Gastroesophageal sphincter (tissue), 4 donors: Measurements from ENCODE around the gene LDLRAD3. TPM values are rescaled to one million over a fixed set of nuclear protein-coding genes. Genes with fewer than 3 reads are reported as not detected.

Source experiments
- ATAC-seq: fragments of 150-250 bp; one replicate; pipeline ENCODE4 v1.9.1; 2016; ENCODE audit warnings: mild to moderate bottlenecking, moderate library complexity
- H3K27ac ChIP-seq, 4 donors: fragments of 200-600 bp; sonication (generic) in 3 of 4; 1 replicate in 3 of 4; 2 replicates in 1 of 4; pipeline ENCODE4 v1.5.1; 2016 to 2019
- H3K27me3 ChIP-seq: fragments of 200-600 bp; sonication (generic); one replicate; pipeline ENCODE4 v1.5.1; 2019
- H3K36me3 ChIP-seq, 2 donors: fragments of 200-600 bp; sonication (generic); one replicate each; pipeline ENCODE4 v1.5.1; 2019; ENCODE audit warnings: control low read depth in 1 of 2
- H3K4me1 ChIP-seq, 3 donors: fragments of 200-600 bp; sonication (generic); 1 replicate in 2 of 3; 2 replicates in 1 of 3; pipeline ENCODE4 v1.5.1; 2016 to 2019; ENCODE audit warnings: control low read depth in 2 of 3
- H3K4me3 ChIP-seq, 2 donors: fragments of 200-600 bp; sonication (generic); one replicate each; pipeline ENCODE4 v1.5.1; 2019; ENCODE audit warnings: mild to moderate bottlenecking in 1 of 2, moderate library complexity in 1 of 2
- H3K9me3 ChIP-seq, 3 donors: fragments of 200-600 bp; sonication (generic); one replicate each; pipeline ENCODE4 v1.5.1; 2017 to 2019; ENCODE audit warnings: control low read depth in 2 of 3
- CTCF ChIP-seq, 4 experiments: fragments of 200-600 bp in 2 of 4; fragments of 450-650 bp in 2 of 4; sonication (generic) in 1 of 4; IDR thresholded peaks; one replicate each; pipeline ENCODE4 v1.5.1; 2017 to 2019; ENCODE audit warnings: antibody characterized with exemption in 4 of 4, mild to moderate bottlenecking in 2 of 4, moderate library complexity in 2 of 4
- EP300 ChIP-seq: sonication (generic); formaldehyde crosslinking; IDR thresholded peaks from one replicate; pipeline ENCODE4 v1.6.1; 2017; ENCODE audit warnings: antibody characterized with exemption, mild to moderate bottlenecking
- POLR2A ChIP-seq, 2 donors: fragments of 450-650 bp; IDR thresholded peaks; one replicate each; pipeline ENCODE4 v1.6.1; 2017; ENCODE audit warnings: antibody characterized with exemption in 2 of 2, mild to moderate bottlenecking in 2 of 2, moderate library complexity in 1 of 2
- POLR2AphosphoS5 ChIP-seq: sonication (generic); formaldehyde crosslinking; IDR thresholded peaks from one replicate; pipeline ENCODE4 v1.6.1; 2017; ENCODE audit warnings: antibody characterized with exemption
- WGBS, 2 donors: methylation state at CpG; one replicate each; pipeline ENCODE4 v1.1.5; 2018; ENCODE audit warnings: low coverage in 1 of 2; 5-methylcytosine and 5-hydroxymethylcytosine counted together
- total RNA-seq, 4 donors: library from RNA; depleted of rRNA; stranded (reverse); fragments of >200 nt; gene quantifications; one replicate each; pipeline ENCODE4 v1.1.0, GENCODE V29; 2016

Gene LDLRAD3, protein sequence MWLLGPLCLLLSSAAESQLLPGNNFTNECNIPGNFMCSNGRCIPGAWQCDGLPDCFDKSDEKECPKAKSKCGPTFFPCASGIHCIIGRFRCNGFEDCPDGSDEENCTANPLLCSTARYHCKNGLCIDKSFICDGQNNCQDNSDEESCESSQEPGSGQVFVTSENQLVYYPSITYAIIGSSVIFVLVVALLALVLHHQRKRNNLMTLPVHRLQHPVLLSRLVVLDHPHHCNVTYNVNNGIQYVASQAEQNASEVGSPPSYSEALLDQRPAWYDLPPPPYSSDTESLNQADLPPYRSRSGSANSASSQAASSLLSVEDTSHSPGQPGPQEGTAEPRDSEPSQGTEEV
- 1 to 10 TPM; 4.0 to 8.9 (median 7.2) TPM for total RNA-seq

GRCh38 chr11:35943713-35944502, at the start of gene LDLRAD3:
Gene LDLRAD3, plus strand, starts transcription at chr11:35944062. Its CDS starts 37 bp downstream, at chr11:35944099.
- Histone ChIP-seq H3K27me3 (no peaks in the 10 kb centered on the region), H3K4me1 (peaks cover 3 to 19% (median 5%) of the 10 kb centered on the region in 3 donors), H3K4me3 (peak within 1 kb of the TSS; percentile 52 to 58), H3K9me3 (no peaks in the 10 kb centered on the region), H3K27ac (peak within 1 kb of the TSS in 3 of 4 donors; percentile 68 to 78 (median 71)), H3K36me3 (no peaks in the 10 kb centered on the region)
- WGBS, 2 donors, result 0% methylated on average over 2 to 4 of the region's 97 CpGs
- ATAC-seq, result peak; percentile 93
- peak; percentile 37 for TF ChIP-seq POLR2AphosphoS5
- TF ChIP-seq EP300, result no peak

- Histone ChIP-seq H3K4me1 (no peaks in the 10 kb centered on the region), H3K9me3 (peaks cover 0 to 9% (median 0%) of the 10 kb centered on the region in 3 donors), H3K4me3 (no peak overlapping the region), H3K36me3 (no peaks in the 10 kb centered on the region), H3K27ac (no peak overlapping the region), H3K27me3 (peaks cover 4% of the 10 kb centered on the region)
- TF ChIP-seq POLR2AphosphoS5 (no peak), POLR2A (IDR thresholded peaks at IDR 0.05) (no peak), CTCF (IDR thresholded peaks at IDR 0.05) (no peak), EP300 (no peak)
- WGBS, 2 donors, result 46 to 49% methylated on average over 4 of the region's 4 CpGs
- no peak for ATAC-seq
Observed at GRCh38 chr11:35897019-35897418, 46.8 kb upstream of the LDLRAD3 start.

DNA sequence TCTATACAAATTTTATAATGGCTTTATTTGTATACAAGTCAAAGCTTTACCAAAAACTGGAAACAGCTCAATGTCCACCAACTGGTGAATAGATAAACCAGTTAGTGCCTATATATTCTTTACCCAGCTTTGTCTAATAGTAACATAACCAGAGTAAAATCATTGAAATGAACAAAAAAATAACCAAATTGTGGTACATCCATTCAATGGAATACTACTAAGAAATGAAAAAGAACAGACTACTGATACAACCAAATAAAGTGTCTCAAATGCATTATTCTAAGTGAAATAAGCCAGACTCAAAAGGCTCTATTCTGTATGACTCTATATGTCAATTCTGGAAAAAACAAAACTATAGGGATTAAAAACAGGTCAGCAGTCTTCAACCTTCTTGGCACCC, 40.9 kb upstream of the LDLRAD3 start:
- ATAC-seq, result no peak
- H3K27me3 ChIP-seq, result no peaks in the 10 kb centered on the region
- peaks cover 0 to 24% (median 0%) of the 10 kb centered on the region in 3 donors for H3K9me3 ChIP-seq
- no peak overlapping the region for H3K27ac ChIP-seq
- H3K36me3 ChIP-seq, result no peaks in the 10 kb centered on the region
- no peak for TF ChIP-seq POLR2A (IDR thresholded peaks at IDR 0.05)
- no peak for TF ChIP-seq CTCF (IDR thresholded peaks at IDR 0.05)
- TF ChIP-seq EP300, result no peak
- no peak for TF ChIP-seq POLR2AphosphoS5
- H3K4me3 ChIP-seq, result no peak overlapping the region
- no peaks in the 10 kb centered on the region for H3K4me1 ChIP-seq

- Histone ChIP-seq H3K27ac (peak overlapping the region in 2 of 4 donors; percentile 5 to 37), H3K9me3 (peaks cover 0 to 18% (median 0%) of the 10 kb centered on the region in 3 donors), H3K36me3 (no peaks in the 10 kb centered on the region), H3K27me3 (no peaks in the 10 kb centered on the region), H3K4me3 (no peak overlapping the region), H3K4me1 (peaks cover 0 to 20% (median 8%) of the 10 kb centered on the region in 3 donors)
- no peak for ATAC-seq
- 26 to 28% methylated on average over 3 of the region's 3 CpGs for WGBS, 2 donors
- TF ChIP-seq POLR2AphosphoS5 (no peak), POLR2A (IDR thresholded peaks at IDR 0.05) (no peak), EP300 (no peak), CTCF (IDR thresholded peaks at IDR 0.05) (no peak)
Observed at GRCh38 chr11:35905646-35906276, 38.1 kb upstream of the LDLRAD3 start.

GRCh38 chr11:35906277-35906661, 37.6 kb upstream of the LDLRAD3 start:
- H3K9me3 ChIP-seq, result peaks cover 0 to 18% (median 0%) of the 10 kb centered on the region in 3 donors
- no peak for ATAC-seq
- H3K4me1 ChIP-seq, result peaks cover 0 to 20% (median 8%) of the 10 kb centered on the region in 3 donors
- WGBS, 2 donors, result 59 to 73% methylated on average over 2 of the region's 2 CpGs
- TF ChIP-seq EP300 (no peak), CTCF (IDR thresholded peaks at IDR 0.05) (no peak), POLR2A (IDR thresholded peaks at IDR 0.05) (no peak), POLR2AphosphoS5 (no peak)
- no peaks in the 10 kb centered on the region for H3K36me3 ChIP-seq
- no peaks in the 10 kb centered on the region for H3K27me3 ChIP-seq
- no peak overlapping the region for H3K4me3 ChIP-seq
- peak overlapping the region in 1 of 4 donors; percentile 5 for H3K27ac ChIP-seq
